KMS-11 (cell line): ENCODE results near the gene POLR3K.

Source experiments
- H2AFZ ChIP-seq: fragments of 200-600 bp; sonication (generic); 2 replicates; pipeline ENCODE4 v1.6.1; 2016; ENCODE audit warnings: antibody characterized with exemption, mixed run types, low read depth
- H3K27ac ChIP-seq: fragments of 200-600 bp; sonication (generic); 2 replicates; pipeline ENCODE4 v1.6.1; 2016; ENCODE audit warnings: mild to moderate bottlenecking, mixed run types
- H3K27me3 ChIP-seq: fragments of 200-600 bp; sonication (generic); 2 replicates; pipeline ENCODE4 v1.6.1; 2017; ENCODE audit warnings: mild to moderate bottlenecking, low read depth, mixed run types, moderate library complexity; ENCODE audit not compliant: insufficient read depth
- H3K36me3 ChIP-seq: fragments of 200-600 bp; sonication (generic); 2 replicates; pipeline ENCODE4 v1.6.1; 2017; ENCODE audit warnings: mild to moderate bottlenecking, mixed run types; ENCODE audit not compliant: insufficient read depth
- H3K4me1 ChIP-seq: fragments of 200-600 bp; sonication (generic); 2 replicates; pipeline ENCODE4 v1.6.1; 2016; ENCODE audit warnings: mild to moderate bottlenecking, low read depth, mixed run types; ENCODE audit not compliant: poor library complexity, severe bottlenecking
- H3K4me2 ChIP-seq: fragments of 200-600 bp; sonication (generic); 2 replicates; pipeline ENCODE4 v1.7.0; 2016; ENCODE audit warnings: mild to moderate bottlenecking, mixed run types
- H3K4me3 ChIP-seq: fragments of 200-600 bp; sonication (generic); IDR thresholded peaks from 2 replicates; pipeline ENCODE4 v1.6.1; 2017; ENCODE audit warnings: low read depth, low read length, mixed read lengths; ENCODE audit not compliant: insufficient read depth
- H3K79me2 ChIP-seq: fragments of 200-600 bp; sonication (generic); 2 replicates; pipeline ENCODE4 v1.6.1; 2016; ENCODE audit warnings: low read depth, mixed run types; ENCODE audit not compliant: insufficient read depth
- H3K9ac ChIP-seq: fragments of 200-600 bp; sonication (generic); 2 replicates; pipeline ENCODE4 v1.6.1; 2016; ENCODE audit warnings: mild to moderate bottlenecking, mixed run types
- H4K20me1 ChIP-seq: fragments of 200-600 bp; sonication (generic); 2 replicates; pipeline ENCODE4 v1.6.1; 2016; ENCODE audit warnings: mild to moderate bottlenecking, mixed run types; ENCODE audit not compliant: insufficient read depth
- TF ChIP-seq, protein P1 (sequence below): fragments of 200-600 bp; sonication (generic); conservative IDR thresholded peaks from 2 replicates; pipeline ENCODE4 v1.6.1; 2017; ENCODE audit warnings: low read depth, mild to moderate bottlenecking, antibody characterized with exemption, low read length, moderate library complexity, mixed read lengths

POLR3K gene

DNA sequence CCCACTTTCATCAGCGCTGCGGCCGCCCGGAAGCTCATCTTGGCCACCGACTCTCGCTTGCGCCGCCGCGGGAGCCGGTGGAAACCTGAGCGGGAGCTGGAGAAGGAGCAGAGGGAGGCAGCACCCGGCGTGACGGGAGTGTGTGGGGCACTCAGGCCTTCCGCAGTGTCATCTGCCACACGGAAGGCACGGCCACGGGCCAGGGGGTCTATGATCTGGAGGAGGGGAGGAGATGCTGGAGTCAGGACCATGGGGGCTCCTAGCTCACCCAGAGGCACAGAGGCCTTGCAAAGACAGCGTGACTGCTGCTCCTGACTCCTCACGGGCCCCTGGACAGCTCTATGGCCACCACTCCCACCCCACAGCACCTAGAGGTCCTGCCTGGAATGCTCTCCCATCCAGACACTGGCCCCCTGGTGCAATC lies 9.6 kb upstream of the POLR3K start:
- H3K4me1 ChIP-seq = peaks cover 10% of the 10 kb centered on the region
- H3K4me3 ChIP-seq = no peak overlapping the region
- H3K27ac ChIP-seq = no peak overlapping the region
- TF ChIP-seq, protein P1, sequence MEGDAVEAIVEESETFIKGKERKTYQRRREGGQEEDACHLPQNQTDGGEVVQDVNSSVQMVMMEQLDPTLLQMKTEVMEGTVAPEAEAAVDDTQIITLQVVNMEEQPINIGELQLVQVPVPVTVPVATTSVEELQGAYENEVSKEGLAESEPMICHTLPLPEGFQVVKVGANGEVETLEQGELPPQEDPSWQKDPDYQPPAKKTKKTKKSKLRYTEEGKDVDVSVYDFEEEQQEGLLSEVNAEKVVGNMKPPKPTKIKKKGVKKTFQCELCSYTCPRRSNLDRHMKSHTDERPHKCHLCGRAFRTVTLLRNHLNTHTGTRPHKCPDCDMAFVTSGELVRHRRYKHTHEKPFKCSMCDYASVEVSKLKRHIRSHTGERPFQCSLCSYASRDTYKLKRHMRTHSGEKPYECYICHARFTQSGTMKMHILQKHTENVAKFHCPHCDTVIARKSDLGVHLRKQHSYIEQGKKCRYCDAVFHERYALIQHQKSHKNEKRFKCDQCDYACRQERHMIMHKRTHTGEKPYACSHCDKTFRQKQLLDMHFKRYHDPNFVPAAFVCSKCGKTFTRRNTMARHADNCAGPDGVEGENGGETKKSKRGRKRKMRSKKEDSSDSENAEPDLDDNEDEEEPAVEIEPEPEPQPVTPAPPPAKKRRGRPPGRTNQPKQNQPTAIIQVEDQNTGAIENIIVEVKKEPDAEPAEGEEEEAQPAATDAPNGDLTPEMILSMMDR = no peak
- no peaks in the 10 kb centered on the region for H4K20me1 ChIP-seq
- no peak overlapping the region for H3K9ac ChIP-seq
- no peaks in the 10 kb centered on the region for H3K27me3 ChIP-seq
- H3K79me2 ChIP-seq = no peaks in the 10 kb centered on the region
- no peak overlapping the region for H3K4me2 ChIP-seq
- no peaks in the 10 kb centered on the region for H3K36me3 ChIP-seq
- H2AFZ ChIP-seq = no peak overlapping the region

DNA sequence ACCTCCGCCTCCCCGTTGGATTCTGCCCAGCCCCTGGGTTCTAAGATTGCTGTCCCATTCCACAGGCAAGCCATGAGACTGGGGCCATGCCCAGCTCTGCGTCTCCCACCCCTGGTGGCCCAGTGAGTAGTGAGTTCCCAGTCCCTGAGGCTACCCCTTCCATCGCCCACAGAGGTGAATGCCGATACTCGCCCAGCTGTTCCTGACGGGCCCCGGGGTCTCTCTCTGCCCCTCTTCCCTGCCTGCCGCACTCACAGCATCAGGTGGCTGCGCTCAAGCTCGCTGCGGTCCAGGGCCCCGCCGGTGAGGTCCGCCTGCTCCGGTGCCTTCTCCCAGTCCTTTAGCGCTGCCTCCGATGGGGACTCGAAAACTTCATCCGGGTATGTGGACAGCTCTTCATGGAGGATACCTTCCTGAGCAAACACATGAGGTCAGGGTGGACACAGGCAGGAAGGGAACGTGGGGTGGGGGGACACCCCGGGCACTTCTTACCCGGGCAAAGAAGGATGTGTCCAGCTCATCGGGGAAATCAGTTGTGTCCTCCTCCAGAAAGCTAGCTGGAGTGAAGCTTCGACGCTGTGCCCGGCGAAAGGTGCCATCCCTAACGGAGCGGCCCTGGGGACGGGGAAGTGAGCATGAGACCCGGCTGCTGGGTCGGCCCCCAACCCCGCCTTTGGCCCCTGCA lies 9.0 kb upstream of the POLR3K start:
- Histone ChIP-seq H3K4me2 (no peak overlapping the region), H3K9ac (no peak overlapping the region), H3K4me1 (peaks cover 10% of the 10 kb centered on the region), H3K27ac (no peak overlapping the region), H3K4me3 (no peak overlapping the region), H3K27me3 (no peaks in the 10 kb centered on the region), H3K36me3 (no peaks in the 10 kb centered on the region; the same call in 1 of the 2 replicates), H2AFZ (no peak overlapping the region), H4K20me1 (no peaks in the 10 kb centered on the region), H3K79me2 (no peaks in the 10 kb centered on the region)
- TF ChIP-seq, protein P1 = no peak

DNA sequence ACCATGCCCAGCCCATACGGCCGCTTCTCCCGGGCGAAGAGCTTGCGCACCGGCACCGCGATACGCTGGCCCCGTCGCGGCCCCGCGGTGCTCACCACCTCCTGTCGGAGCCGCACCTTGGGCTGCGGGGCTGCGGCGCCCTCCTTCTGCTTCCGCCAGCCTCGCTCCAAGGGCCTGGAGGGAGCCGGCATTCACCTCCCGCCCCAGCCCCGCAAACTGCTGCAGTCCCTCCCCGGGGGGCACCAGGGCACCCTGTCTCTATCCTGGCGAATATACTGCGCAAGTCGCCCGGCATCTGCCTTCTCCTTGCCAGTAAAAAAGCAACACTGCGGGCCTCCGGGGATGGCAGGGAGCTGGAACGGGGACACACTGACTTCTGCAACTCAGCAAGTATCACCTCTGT lies 8.5 kb upstream of the POLR3K start:
- Histone ChIP-seq H2AFZ (no peak overlapping the region), H3K9ac (no peak overlapping the region), H3K27me3 (no peaks in the 10 kb centered on the region), H3K79me2 (no peaks in the 10 kb centered on the region), H3K27ac (no peak overlapping the region), H4K20me1 (no peaks in the 10 kb centered on the region), H3K4me1 (peaks cover 10% of the 10 kb centered on the region), H3K4me2 (no peak overlapping the region), H3K36me3 (no peaks in the 10 kb centered on the region; the same call in 1 of the 2 replicates), H3K4me3 (no peak overlapping the region)
- TF ChIP-seq, protein P1 = no peak

DNA sequence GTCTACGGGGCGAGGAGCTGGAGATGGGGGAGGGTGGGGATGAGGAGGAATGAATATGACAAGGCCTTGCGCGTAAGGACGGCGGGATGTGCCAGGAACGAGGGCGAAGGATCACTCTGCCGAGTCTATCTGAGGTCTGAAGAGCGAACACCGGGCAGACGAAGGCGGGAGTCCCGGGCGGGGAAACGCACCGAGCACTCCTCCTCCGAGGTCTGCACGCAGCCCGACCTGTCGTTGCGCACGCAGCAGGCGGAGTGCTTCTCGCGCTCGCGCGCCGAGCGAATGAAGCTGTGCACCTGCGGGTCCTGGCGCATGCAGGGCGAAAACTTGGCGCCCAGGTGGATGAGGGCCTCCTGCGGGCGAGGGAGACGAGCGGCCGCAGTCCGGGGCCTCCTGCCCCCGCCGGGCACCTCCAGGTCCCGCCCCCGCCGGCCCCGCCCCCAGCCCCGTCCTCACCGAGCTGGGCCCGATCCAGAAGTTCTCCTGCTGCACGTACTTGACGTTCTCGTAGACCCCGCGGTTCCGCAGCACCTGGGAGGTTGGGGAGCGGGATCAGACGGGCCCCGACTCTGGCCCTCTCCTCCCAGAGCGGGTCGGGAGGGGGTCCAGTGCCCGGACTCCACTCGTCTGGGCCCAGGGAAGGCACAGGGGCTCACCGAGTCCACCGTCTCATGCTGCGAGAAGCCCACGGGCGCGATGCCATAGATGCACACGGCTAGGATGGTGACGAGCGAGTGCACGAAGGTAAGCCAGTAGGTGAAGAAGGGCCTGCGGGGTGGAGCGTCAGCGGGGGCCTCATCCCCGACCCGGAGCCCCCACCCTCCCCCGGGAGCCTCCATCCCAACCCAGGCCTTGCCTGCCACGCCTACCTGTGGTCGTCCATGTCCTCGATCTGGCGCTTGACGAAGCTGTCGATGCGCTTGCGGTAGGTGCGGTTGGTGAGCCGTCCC lies 7.8 kb upstream of the POLR3K start:
- H4K20me1 ChIP-seq = no peaks in the 10 kb centered on the region

More for the DNA sequence above, 7.8 kb upstream of the POLR3K start:
- no peaks in the 10 kb centered on the region; the same call in 1 of the 2 replicates for H3K36me3 ChIP-seq
- TF ChIP-seq, protein P1 = no peak
- peaks cover 10% of the 10 kb centered on the region for H3K4me1 ChIP-seq
- H3K4me3 ChIP-seq = no peak overlapping the region
- H3K79me2 ChIP-seq = no peaks in the 10 kb centered on the region
- no peak overlapping the region for H3K27ac ChIP-seq
- no peak overlapping the region for H3K4me2 ChIP-seq
- H3K9ac ChIP-seq = no peak overlapping the region
- no peaks in the 10 kb centered on the region for H3K27me3 ChIP-seq
- no peak overlapping the region for H2AFZ ChIP-seq
